KMS-11 (cell line): ENCODE measurements around the gene CAPN7.

ENCODE experiments used
- H2AFZ ChIP-seq: fragments of 200-600 bp; sonication (generic); 2 replicates; pipeline ENCODE4 v1.6.1; 2016; ENCODE audit warnings: antibody characterized with exemption, mixed run types, low read depth
- H3K27ac ChIP-seq: fragments of 200-600 bp; sonication (generic); 2 replicates; pipeline ENCODE4 v1.6.1; 2016; ENCODE audit warnings: mild to moderate bottlenecking, mixed run types
- H3K27me3 ChIP-seq: fragments of 200-600 bp; sonication (generic); 2 replicates; pipeline ENCODE4 v1.6.1; 2017; ENCODE audit warnings: mild to moderate bottlenecking, low read depth, mixed run types, moderate library complexity; ENCODE audit not compliant: insufficient read depth
- H3K36me3 ChIP-seq: fragments of 200-600 bp; sonication (generic); 2 replicates; pipeline ENCODE4 v1.6.1; 2017; ENCODE audit warnings: mild to moderate bottlenecking, mixed run types; ENCODE audit not compliant: insufficient read depth
- H3K4me1 ChIP-seq: fragments of 200-600 bp; sonication (generic); 2 replicates; pipeline ENCODE4 v1.6.1; 2016; ENCODE audit warnings: mild to moderate bottlenecking, low read depth, mixed run types; ENCODE audit not compliant: poor library complexity, severe bottlenecking
- H3K4me2 ChIP-seq: fragments of 200-600 bp; sonication (generic); 2 replicates; pipeline ENCODE4 v1.7.0; 2016; ENCODE audit warnings: mild to moderate bottlenecking, mixed run types
- H3K4me3 ChIP-seq: fragments of 200-600 bp; sonication (generic); IDR thresholded peaks from 2 replicates; pipeline ENCODE4 v1.6.1; 2017; ENCODE audit warnings: low read depth, low read length, mixed read lengths; ENCODE audit not compliant: insufficient read depth
- H3K79me2 ChIP-seq: fragments of 200-600 bp; sonication (generic); 2 replicates; pipeline ENCODE4 v1.6.1; 2016; ENCODE audit warnings: low read depth, mixed run types; ENCODE audit not compliant: insufficient read depth
- H3K9ac ChIP-seq: fragments of 200-600 bp; sonication (generic); 2 replicates; pipeline ENCODE4 v1.6.1; 2016; ENCODE audit warnings: mild to moderate bottlenecking, mixed run types
- H4K20me1 ChIP-seq: fragments of 200-600 bp; sonication (generic); 2 replicates; pipeline ENCODE4 v1.6.1; 2016; ENCODE audit warnings: mild to moderate bottlenecking, mixed run types; ENCODE audit not compliant: insufficient read depth
- CTCF ChIP-seq: fragments of 200-600 bp; sonication (generic); conservative IDR thresholded peaks from 2 replicates; pipeline ENCODE4 v1.6.1; 2017; ENCODE audit warnings: low read depth, mild to moderate bottlenecking, antibody characterized with exemption, low read length, moderate library complexity, mixed read lengths

Gene CAPN7

GRCh38 chr3:15290736-15291135 lies 84.7 kb downstream of the CAPN7 start:
- Histone ChIP-seq H3K27ac (no peak overlapping the region), H3K27me3 (no peaks in the 10 kb centered on the region), H4K20me1 (no peaks in the 10 kb centered on the region), H2AFZ (no peak overlapping the region), H3K36me3 (no peaks in the 10 kb centered on the region), H3K4me2 (no peak overlapping the region; the same call in 1 of the 2 replicates), H3K79me2 (no peaks in the 10 kb centered on the region), H3K4me1 (peaks cover 25% of the 10 kb centered on the region), H3K9ac (no peak overlapping the region), H3K4me3 (no peak overlapping the region)
- no peak for TF ChIP-seq CTCF

DNA sequence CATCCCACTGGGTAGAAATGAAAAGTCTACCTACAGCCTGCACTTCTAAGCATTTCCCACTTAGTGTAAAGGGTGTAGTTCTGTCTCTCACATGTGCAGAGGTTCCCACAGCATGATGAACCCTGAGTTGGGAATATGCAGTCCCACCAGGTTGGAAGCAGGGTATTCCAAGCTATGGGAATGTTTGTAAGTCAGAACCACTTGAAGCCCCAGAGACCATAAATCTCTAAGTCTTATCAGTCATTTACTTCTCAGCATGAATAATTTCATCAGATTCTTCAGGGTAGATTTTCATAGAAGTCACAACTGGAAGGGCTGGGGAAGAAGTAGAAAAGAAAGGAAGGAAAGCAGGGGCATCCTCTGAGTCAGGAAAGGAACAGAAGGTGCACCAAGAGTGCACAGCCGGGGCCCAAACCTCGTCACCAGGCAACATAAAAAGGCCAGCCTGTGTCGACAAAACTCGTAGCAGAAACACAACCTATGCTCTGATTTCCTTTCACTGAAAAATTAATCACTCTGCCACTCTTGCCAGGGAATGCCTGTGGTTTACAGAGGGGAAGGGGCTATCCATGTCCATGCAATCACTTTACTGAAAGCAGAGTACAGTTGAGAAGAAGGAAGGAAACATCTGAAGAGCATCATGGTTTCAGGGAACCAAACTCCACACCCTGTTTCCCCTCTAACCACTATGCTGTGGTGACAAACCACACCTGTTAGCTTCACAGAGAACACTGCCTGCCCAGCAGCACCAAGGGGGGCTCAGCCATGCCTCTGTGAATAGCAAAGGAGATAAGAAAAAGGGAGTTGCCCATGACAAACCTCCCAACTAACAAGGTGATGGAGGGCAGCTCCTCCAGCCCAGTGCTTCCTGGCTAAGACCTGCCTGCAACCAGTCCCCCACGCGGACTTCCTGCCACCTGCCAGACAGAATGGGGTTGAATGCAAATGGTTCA lies 85.8 kb downstream of the CAPN7 start:
- Histone ChIP-seq H3K4me3 (no peak overlapping the region), H3K4me2 (peak overlapping the region; percentile 66), H3K27ac (peak overlapping the region; percentile 36)

DNA sequence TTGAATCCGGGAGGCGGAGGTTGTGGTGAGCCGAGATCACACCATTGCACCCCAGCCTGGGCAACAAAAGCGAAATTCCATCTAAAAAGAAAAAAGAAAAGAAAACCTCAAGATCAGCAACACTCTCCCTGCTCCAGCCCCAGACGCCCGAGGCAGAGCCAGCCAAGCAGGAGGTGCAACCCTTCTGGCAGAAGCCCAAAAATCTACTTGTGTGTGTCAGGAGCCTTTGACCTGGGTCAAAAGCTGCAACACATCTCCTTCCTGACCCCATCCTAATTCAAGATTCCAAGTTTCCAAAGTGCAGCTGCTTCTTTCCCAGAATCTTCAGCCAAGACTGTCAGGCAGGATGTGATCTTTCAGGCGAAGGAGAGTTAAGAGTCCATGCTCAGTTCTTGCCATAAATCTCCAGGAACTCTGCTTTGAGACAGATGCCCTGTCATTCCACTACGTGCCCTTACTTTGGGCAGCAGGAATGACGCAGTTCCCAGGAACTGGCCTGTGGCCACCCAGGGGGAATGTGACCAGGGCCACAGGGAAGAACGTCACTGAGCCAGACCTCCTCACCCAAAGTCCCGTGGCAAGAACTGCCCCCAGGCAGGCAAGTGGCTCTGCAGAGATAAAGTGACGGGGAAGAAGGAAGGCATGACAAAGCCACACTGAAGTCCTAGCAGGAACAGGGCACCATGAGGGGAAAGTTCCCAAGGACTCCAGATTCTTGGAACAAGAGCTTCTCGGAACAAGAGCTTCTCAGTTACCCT lies 86.9 kb downstream of the CAPN7 start:
- no peaks in the 10 kb centered on the region for H4K20me1 ChIP-seq
- H3K79me2 ChIP-seq: no peaks in the 10 kb centered on the region
- H2AFZ ChIP-seq: no peak overlapping the region
- no peak for TF ChIP-seq CTCF
- no peaks in the 10 kb centered on the region for H3K27me3 ChIP-seq
- H3K4me1 ChIP-seq: peaks cover 25% of the 10 kb centered on the region
- no peak overlapping the region for H3K4me2 ChIP-seq
- no peak overlapping the region for H3K4me3 ChIP-seq
- H3K36me3 ChIP-seq: no peaks in the 10 kb centered on the region
- no peak overlapping the region for H3K27ac ChIP-seq
- no peak overlapping the region for H3K9ac ChIP-seq

More for the DNA sequence above, 85.8 kb downstream of the CAPN7 start:
- TF ChIP-seq CTCF: no peak
- Histone ChIP-seq H4K20me1 (no peaks in the 10 kb centered on the region), H3K79me2 (no peaks in the 10 kb centered on the region), H3K9ac (no peak overlapping the region), H2AFZ (no peak overlapping the region), H3K36me3 (no peaks in the 10 kb centered on the region), H3K27me3 (no peaks in the 10 kb centered on the region), H3K4me1 (peaks cover 25% of the 10 kb centered on the region)

DNA sequence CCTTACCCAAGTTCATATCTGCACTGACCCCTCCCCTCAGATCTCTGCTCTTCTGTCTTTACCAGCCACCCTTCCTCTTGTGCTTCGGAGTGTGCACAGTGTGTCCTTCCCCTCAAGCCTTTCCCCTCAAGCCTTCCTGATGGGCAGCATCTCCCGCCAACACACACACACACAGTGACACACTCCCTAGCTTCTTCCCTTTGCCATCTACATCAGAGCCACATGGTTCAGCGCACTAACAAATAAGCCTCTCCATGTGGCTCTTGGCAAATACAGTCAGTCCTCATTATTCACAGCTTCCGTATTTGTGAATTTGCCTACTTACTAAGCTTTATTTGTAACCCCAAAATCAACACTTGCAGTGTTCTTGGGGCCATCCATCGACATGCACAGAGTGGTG lies 88.9 kb downstream of the CAPN7 start:
- Histone ChIP-seq H3K79me2 (no peaks in the 10 kb centered on the region), H3K4me1 (peaks cover 25% of the 10 kb centered on the region), H3K4me2 (no peak overlapping the region), H3K27me3 (no peaks in the 10 kb centered on the region), H4K20me1 (no peaks in the 10 kb centered on the region), H3K4me3 (no peak overlapping the region), H3K27ac (no peak overlapping the region), H3K36me3 (no peaks in the 10 kb centered on the region), H3K9ac (no peak overlapping the region), H2AFZ (no peak overlapping the region)
- TF ChIP-seq CTCF: no peak
